22Rv1 (cell line): ENCODE measurements around the gene COBL.

Experiments
- CTCF ChIP-seq: fragments of 450-650 bp; IDR thresholded peaks from 2 replicates; pipeline ENCODE4 v1.5.1; 2017; ENCODE audit warnings: mild to moderate bottlenecking
- ZFX ChIP-seq: fragments of 450-650 bp; IDR thresholded peaks from 2 replicates; pipeline ENCODE4 v1.6.1; 2017; ENCODE audit warnings: antibody characterized with exemption, borderline replicate concordance

DNA sequence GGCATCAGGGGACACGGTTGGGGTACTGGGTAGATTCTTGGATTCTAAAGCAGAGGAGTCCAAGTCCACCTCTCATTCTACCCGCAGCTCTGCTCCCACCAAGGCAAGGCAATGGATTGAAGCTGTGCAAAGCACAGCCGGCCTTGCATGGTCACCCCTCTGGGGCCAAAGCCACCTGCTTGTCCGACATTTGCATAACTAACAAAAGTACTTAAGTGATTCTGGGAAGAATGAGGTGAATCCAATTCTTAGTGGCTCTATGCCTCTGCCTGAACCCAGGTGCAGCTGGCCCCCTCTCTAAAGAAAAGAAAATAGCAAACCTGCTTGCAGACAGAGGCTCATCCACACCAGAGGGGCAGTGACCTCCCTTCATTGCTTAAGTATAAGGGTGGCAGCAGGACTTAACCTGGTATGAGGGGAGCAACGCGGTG is 10.7 kb upstream of the COBL start:
- TF ChIP-seq CTCF, result no peak
- no peak for TF ChIP-seq ZFX
